Suprapubic skin (tissue), 4 donors: ENCODE results near the gene MIGA2. TPM values are rescaled to one million over a fixed set of nuclear protein-coding genes. Genes with fewer than 3 reads are reported as not detected.

Experiments used
- DNase-seq, 2 donors: peaks; one replicate each; pipeline ENCODE4 v3.0.0-alpha.2; 2019; ENCODE audit warnings: low spot score in 2 of 2
- H3K27ac ChIP-seq: fragments of 200-600 bp; sonication (generic); one replicate; pipeline ENCODE4 v1.5.1; 2019
- H3K27me3 ChIP-seq: fragments of 200-600 bp; sonication (generic); one replicate; pipeline ENCODE4 v1.5.1; 2019
- H3K36me3 ChIP-seq: fragments of 200-600 bp; sonication (generic); one replicate; pipeline ENCODE4 v1.5.1; 2019
- H3K4me1 ChIP-seq: fragments of 200-600 bp; sonication (generic); one replicate; pipeline ENCODE4 v1.5.1; 2019
- H3K4me3 ChIP-seq: fragments of 200-600 bp; sonication (generic); one replicate; pipeline ENCODE4 v1.5.1; 2019; ENCODE audit warnings: mild to moderate bottlenecking
- H3K9me3 ChIP-seq: fragments of 200-600 bp; sonication (generic); one replicate; pipeline ENCODE4 v1.5.1; 2019
- CTCF ChIP-seq, 2 donors: fragments of 200-600 bp in 1 of 2; fragments of 450-650 bp in 1 of 2; sonication (generic) in 1 of 2; IDR thresholded peaks; one replicate each; pipeline ENCODE4 v1.5.1; 2016 to 2019; ENCODE audit warnings: antibody characterized with exemption in 2 of 2, mild to moderate bottlenecking in 1 of 2, moderate library complexity in 1 of 2
- EP300 ChIP-seq: sonication (generic); formaldehyde crosslinking; IDR thresholded peaks from one replicate; pipeline ENCODE4 v1.6.1; 2017; ENCODE audit warnings: antibody characterized with exemption
- POLR2A ChIP-seq, 2 donors: fragments of 450-650 bp; IDR thresholded peaks; one replicate each; pipeline ENCODE4 v1.6.1; 2017; ENCODE audit warnings: antibody characterized with exemption in 2 of 2, mild to moderate bottlenecking in 2 of 2, moderate library complexity in 2 of 2
- POLR2AphosphoS5 ChIP-seq, 3 donors: sonication (generic); formaldehyde crosslinking; IDR thresholded peaks; one replicate each; pipeline ENCODE4 v1.6.1; 2017; ENCODE audit warnings: antibody characterized with exemption in 3 of 3
- WGBS: methylation state at CpG from one replicate; pipeline ENCODE4 v1.1.5; 2018; 5-methylcytosine and 5-hydroxymethylcytosine counted together
- total RNA-seq, 4 donors: library from RNA; depleted of rRNA; stranded (reverse); fragments of >200 nt; gene quantifications; one replicate each; pipeline ENCODE4 v1.1.0, GENCODE V29; 2016

The MIGA2 gene
- total RNA-seq, 4 donors from 2014 or later: 28.3 to 44.3 (median 39.7) TPM

DNA sequence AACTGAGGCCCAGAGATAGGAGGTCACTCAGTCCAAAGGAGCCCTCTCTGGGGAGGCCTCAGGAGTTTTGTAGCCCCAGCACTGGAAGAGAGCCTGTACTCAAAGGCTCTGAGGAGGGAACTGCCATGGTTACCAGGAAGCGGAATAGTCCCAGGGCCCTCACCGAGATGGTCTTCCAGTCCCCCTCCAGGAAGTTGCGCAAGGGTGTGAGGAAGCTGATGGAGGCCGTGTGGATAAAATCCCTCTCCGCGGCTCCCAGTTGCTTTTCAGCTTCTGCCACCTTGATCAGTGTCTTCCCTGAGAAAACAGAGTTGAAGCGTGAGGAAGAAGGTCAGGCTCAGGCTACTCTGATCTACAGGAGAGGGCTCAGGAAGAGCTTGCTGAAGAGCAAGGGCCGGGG lies 21.8 kb upstream of the MIGA2 start:
- H3K27me3 ChIP-seq: no peaks in the 10 kb centered on the region
- 81% methylated on average over 8 of the region's 8 CpGs for WGBS

DNA sequence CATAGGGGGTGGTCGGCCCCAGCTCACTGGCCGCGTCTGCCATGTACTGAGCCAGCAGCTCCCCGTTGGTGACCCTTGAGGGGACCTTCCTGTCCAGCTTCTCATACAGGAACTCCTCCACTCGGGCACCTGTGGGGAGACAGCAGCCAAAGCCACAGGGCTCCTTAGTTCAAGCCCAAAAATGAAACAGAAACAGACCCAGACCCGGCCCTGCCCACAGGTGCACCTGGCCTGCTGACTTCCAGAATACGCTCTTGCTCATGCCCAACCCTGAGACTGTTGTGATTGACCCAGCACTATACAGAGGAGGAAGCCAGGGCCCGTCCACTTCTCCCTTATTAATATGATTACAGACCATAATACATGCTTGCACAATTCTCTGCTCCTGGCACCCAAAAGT lies 15.3 kb upstream of the MIGA2 start:
- no peak overlapping the region for H3K27ac ChIP-seq
- no peaks in the 10 kb centered on the region for H3K27me3 ChIP-seq
- no peak overlapping the region for H3K4me3 ChIP-seq
- WGBS: 75% methylated on average over 5 of the region's 8 CpGs
- TF ChIP-seq POLR2A (IDR thresholded peaks at IDR 0.05) (no peak), CTCF (IDR thresholded peaks at IDR 0.05) (no peak), EP300 (no peak), POLR2AphosphoS5 (IDR thresholded peaks at IDR 0.05) (no peak)
- H3K36me3 ChIP-seq: peaks cover 25% of the 10 kb centered on the region
- no peak for DNase-seq
- H3K4me1 ChIP-seq: peaks cover 21% of the 10 kb centered on the region
- no peaks in the 10 kb centered on the region for H3K9me3 ChIP-seq

More for the DNA sequence above, 21.8 kb upstream of the MIGA2 start:
- Histone ChIP-seq H3K36me3 (peaks cover 76% of the 10 kb centered on the region), H3K9me3 (no peaks in the 10 kb centered on the region), H3K27ac (no peak overlapping the region), H3K4me3 (no peak overlapping the region), H3K4me1 (no peaks in the 10 kb centered on the region)
- DNase-seq: no peak
- no peak for TF ChIP-seq POLR2A (IDR thresholded peaks at IDR 0.05)
- TF ChIP-seq POLR2AphosphoS5 (IDR thresholded peaks at IDR 0.05): no peak
- TF ChIP-seq EP300: no peak

DNA sequence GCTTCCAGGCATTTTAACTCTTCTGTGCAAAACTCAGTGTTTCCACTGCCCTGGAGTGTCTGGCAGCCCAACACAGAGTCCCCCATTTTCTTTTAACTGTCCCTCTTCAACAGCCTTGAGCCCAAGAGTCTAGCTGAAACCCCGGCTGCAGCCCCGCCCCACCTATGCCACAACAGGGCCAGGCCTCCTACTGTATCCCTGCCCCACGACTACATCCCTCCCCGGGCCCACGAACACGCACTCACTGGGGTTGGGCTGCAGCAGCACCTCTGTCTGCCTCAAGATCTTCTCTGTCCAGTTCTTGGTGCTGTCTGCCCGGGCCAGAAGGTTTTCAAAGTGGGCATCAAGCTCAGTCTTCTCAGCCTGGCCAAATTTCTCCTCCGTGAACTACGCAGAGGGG lies 14.4 kb upstream of the MIGA2 start:
- H3K27me3 ChIP-seq: no peaks in the 10 kb centered on the region
- no peak overlapping the region for H3K4me3 ChIP-seq
- H3K27ac ChIP-seq: no peak overlapping the region
- H3K9me3 ChIP-seq: no peaks in the 10 kb centered on the region
- WGBS: 82% methylated on average over 9 of the region's 9 CpGs
- DNase-seq: no peak
- H3K4me1 ChIP-seq: peaks cover 30% of the 10 kb centered on the region
- TF ChIP-seq POLR2AphosphoS5 (IDR thresholded peaks at IDR 0.05) (no peak), EP300 (no peak), POLR2A (IDR thresholded peaks at IDR 0.05) (no peak), CTCF (IDR thresholded peaks at IDR 0.05) (no peak)
- H3K36me3 ChIP-seq: peaks cover 25% of the 10 kb centered on the region

DNA sequence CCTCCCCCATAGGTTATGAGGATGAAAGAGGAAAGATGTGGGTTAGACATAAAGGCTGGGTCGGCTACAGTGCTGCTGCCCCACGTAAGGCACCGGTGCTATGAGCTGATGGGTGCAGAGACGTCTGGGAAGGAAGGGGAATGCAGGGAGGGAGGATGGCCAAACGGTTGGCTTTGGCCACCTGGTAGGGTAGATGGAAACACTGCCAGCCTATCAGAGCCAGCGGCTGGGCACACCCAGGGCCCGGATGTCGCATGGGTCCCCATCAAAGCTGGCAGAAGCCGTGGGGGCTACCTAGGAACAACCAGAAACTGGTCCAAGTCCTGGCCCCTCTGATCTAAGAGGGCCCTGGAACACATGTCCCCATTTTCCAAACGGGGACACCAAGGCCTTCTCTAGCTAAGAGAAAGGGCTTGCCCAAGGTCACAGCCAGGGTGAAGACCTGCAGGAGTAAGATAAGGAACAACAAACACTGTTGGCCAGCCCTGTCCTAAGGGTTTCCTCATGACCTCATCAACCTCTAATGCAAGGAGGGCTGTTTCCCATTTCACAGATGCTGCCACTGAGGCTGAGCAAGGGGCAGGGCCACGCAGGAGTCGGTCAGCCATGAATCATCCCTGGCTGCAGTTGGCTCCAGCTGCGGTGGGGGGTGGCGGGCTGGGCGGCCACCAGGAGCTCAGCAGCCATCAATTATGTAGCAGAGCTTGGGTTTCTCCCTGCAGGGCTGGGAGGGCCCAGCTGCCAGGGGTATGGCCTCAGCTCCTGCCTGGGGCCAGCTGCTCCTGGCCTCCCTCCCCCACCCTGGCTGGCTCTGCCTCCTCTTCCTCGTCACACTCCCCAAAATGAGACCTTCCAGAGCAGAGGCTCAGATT lies 13.2 kb upstream of the MIGA2 start:
- H3K4me3 ChIP-seq: no peak overlapping the region
- no peaks in the 10 kb centered on the region for H3K9me3 ChIP-seq
- H3K27ac ChIP-seq: no peak overlapping the region
- no peaks in the 10 kb centered on the region for H3K27me3 ChIP-seq
- peaks cover 38% of the 10 kb centered on the region for H3K4me1 ChIP-seq
- no peak for DNase-seq
- H3K36me3 ChIP-seq: peaks cover 17% of the 10 kb centered on the region
- WGBS: 83% methylated on average over 9 of the region's 16 CpGs
- TF ChIP-seq EP300: no peak
- no peak for TF ChIP-seq CTCF (IDR thresholded peaks at IDR 0.05)
- no peak for TF ChIP-seq POLR2A (IDR thresholded peaks at IDR 0.05)
- TF ChIP-seq POLR2AphosphoS5 (IDR thresholded peaks at IDR 0.05): no peak

DNA sequence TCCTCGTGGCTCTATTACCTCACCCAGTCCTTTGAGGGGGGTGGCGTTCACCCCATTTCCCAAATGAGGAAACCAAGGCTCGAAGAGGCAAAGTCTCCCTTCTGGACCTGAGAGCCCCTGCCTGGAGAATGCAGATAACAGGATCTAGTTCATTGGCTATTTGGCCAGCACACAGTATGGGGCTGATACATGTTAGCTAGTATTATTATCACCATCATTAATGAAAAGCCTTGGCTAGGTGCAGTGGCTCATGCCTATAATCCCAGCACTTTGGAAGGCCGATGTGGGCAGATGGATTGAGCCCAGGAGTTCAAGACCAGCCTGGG lies 12.6 kb upstream of the MIGA2 start:
- no peak overlapping the region for H3K4me3 ChIP-seq
- no peak for TF ChIP-seq POLR2A (IDR thresholded peaks at IDR 0.05)
- TF ChIP-seq POLR2AphosphoS5 (IDR thresholded peaks at IDR 0.05): no peak
- no peak for TF ChIP-seq CTCF (IDR thresholded peaks at IDR 0.05)
- TF ChIP-seq EP300: no peak
- no peaks in the 10 kb centered on the region for H3K27me3 ChIP-seq
- H3K27ac ChIP-seq: no peak overlapping the region
- H3K36me3 ChIP-seq: peaks cover 12% of the 10 kb centered on the region
- H3K9me3 ChIP-seq: no peaks in the 10 kb centered on the region
- 91% methylated on average over 1 of the region's 4 CpGs for WGBS
- H3K4me1 ChIP-seq: peaks cover 43% of the 10 kb centered on the region
- DNase-seq: no peak
